Neural cell (in vitro differentiated cells): Measurements from ENCODE around the gene PFDN6.

Source experiments
- EZH2 ChIP-seq: fragments of 200-600, 300-800 bp; shearing (Covaris generic), sonication (generic); IDR thresholded peaks from 2 replicates; pipeline ENCODE4 v1.6.1; 2014; ENCODE audit warnings: antibody characterized with exemption, low read length, borderline replicate concordance, mild to moderate bottlenecking; ENCODE audit not compliant: insufficient read depth, poor library complexity, severe bottlenecking
- TAF1 ChIP-seq: IDR thresholded peaks from 2 replicates; pipeline ENCODE4 v1.6.1; 2012; ENCODE audit warnings: low read depth
- TF ChIP-seq, protein P1 (sequence below): fragments of 450-650 bp; IDR thresholded peaks from 2 replicates; pipeline ENCODE4 v1.5.1; 2014; ENCODE audit warnings: antibody characterized with exemption, mild to moderate bottlenecking, moderate library complexity; ENCODE audit not compliant: poor library complexity, severe bottlenecking

DNA sequence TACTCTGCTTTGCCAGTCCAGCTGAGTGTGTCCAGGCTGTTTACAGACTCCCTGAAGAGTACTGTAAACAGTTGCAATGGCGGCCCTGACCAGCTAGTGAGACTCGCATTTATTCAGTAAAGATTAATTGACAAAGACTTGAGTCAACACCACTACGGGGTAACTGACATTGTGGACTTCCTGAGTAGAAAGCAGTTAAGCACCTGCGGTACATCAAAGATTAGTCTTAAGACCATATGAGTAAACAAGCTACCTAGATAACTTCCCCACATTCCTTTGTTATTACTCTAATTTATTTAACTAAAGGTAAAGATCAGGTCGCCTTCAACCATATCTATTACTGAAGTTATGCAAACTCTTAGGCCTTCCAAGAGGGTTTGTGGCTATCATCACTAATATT is 30.4 kb upstream of the PFDN6 start:
- TF ChIP-seq EZH2 (no peak), TAF1 (no peak)
- TF ChIP-seq, protein P1, sequence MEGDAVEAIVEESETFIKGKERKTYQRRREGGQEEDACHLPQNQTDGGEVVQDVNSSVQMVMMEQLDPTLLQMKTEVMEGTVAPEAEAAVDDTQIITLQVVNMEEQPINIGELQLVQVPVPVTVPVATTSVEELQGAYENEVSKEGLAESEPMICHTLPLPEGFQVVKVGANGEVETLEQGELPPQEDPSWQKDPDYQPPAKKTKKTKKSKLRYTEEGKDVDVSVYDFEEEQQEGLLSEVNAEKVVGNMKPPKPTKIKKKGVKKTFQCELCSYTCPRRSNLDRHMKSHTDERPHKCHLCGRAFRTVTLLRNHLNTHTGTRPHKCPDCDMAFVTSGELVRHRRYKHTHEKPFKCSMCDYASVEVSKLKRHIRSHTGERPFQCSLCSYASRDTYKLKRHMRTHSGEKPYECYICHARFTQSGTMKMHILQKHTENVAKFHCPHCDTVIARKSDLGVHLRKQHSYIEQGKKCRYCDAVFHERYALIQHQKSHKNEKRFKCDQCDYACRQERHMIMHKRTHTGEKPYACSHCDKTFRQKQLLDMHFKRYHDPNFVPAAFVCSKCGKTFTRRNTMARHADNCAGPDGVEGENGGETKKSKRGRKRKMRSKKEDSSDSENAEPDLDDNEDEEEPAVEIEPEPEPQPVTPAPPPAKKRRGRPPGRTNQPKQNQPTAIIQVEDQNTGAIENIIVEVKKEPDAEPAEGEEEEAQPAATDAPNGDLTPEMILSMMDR = no peak
